Ovary (tissue), 9 donors: ENCODE data around the gene FIZ1. TPM values are rescaled to one million over a fixed set of nuclear protein-coding genes. Genes with fewer than 3 reads are reported as not detected.

Source experiments
- DNase-seq, 5 donors: peaks; one replicate each; pipeline ENCODE4 v3.0.0-alpha.2; 2019 to 2020
- H3K27ac ChIP-seq, 2 donors: fragments of 200-600 bp; one replicate each; pipeline versions ENCODE4 v1.5.1 to v1.8.0; 2019 to 2022
- H3K27me3 ChIP-seq: fragments of 200-600 bp; one replicate; pipeline ENCODE4 v1.8.0; 2022
- H3K36me3 ChIP-seq: fragments of 200-600 bp; sonication (generic); one replicate; pipeline ENCODE4 v1.5.1; 2019
- H3K4me1 ChIP-seq: one replicate; pipeline ENCODE4 v1.8.1; 2013; ENCODE audit warnings: mild to moderate bottlenecking, moderate library complexity; ENCODE audit not compliant: insufficient read depth
- H3K4me3 ChIP-seq: fragments of 200-600 bp; sonication (generic); one replicate; pipeline ENCODE4 v1.5.1; 2017
- H3K9me3 ChIP-seq, 2 donors: fragments of 200-600 bp in 1 of 2; sonication (generic) in 1 of 2; one replicate each; pipeline versions ENCODE4 v1.5.1 to v1.8.1; 2013 to 2019; ENCODE audit warnings: mild to moderate bottlenecking in 1 of 2, moderate library complexity in 1 of 2
- CTCF ChIP-seq, 3 donors: fragments of 450-650 bp in 2 of 3; fragments of 200-600 bp in 1 of 3; IDR thresholded peaks; one replicate each; pipeline versions ENCODE4 v1.5.1 to v1.8.0; 2016 to 2022; ENCODE audit warnings: antibody characterized with exemption in 3 of 3, mild to moderate bottlenecking in 1 of 3
- EP300 ChIP-seq: sonication (generic); formaldehyde crosslinking; IDR thresholded peaks from one replicate; pipeline ENCODE4 v1.6.1; 2017; ENCODE audit warnings: antibody characterized with exemption
- POLR2A ChIP-seq: fragments of 450-650 bp; IDR thresholded peaks from one replicate; pipeline ENCODE4 v1.6.1; 2017; ENCODE audit warnings: antibody characterized with exemption, mild to moderate bottlenecking, moderate library complexity
- WGBS, 3 donors: extraction: QIAGEN DNeasy Blood & Tissue Kit in 1 of 3; methylation state at CpG; one replicate each; pipeline versions ENCODE4 v1.1.5 to v1.1.7; 2013 to 2017; 5-methylcytosine and 5-hydroxymethylcytosine counted together
- intact Hi-C, 4 donors: fragments of 100-400 bp; cut with DNase I; formaldehyde crosslinking; loops; one replicate each; pipeline versions ENCODE4 v1.11.0 to v1.15.1; 2022 to 2023
- polyA plus RNA-seq, 2 donors: library from polyadenylated mRNA; stranded (reverse); fragments of 200-250 nt in 1 of 2; fragments of 350-450 nt in 1 of 2; fragmentation: Illumina TruSeq in 1 of 2; extraction: RNeasy Lipid Tissue Mini Kit (QIAGEN cat#74804) in 1 of 2; gene quantifications; one replicate each; pipeline ENCODE4 v1.2.3, GENCODE V29; 2013 to 2014
- total RNA-seq, 7 donors: library from RNA; depleted of rRNA in 2 of 7; stranded (reverse); fragments of >200 nt in 2 of 7; fragmentation: NEBNext Ultra II Directional in 3 of 7; extraction: Animal tissue kit (Norgen Biotek cat#: 25700) in 3 of 7; gene quantifications; one replicate each; pipeline versions ENCODE4 v1.1.0 to v1.2.4, GENCODE V29; 2016 to 2023
- donor health status: DM: no; HTN: no; CAD: no; lungs with moderate emphysema.
- donor health status: DM: no; HTN: no; CAD: no.
- donor health status: Bipolar disorder and iron deficiency.
- donor health status: DM: yes; HTN: yes; CAD: no.
- donor health status: DM: no; HTN: no; CAD: no.
- donor health status: DM: yes; HTN: yes; CAD: no.

Gene FIZ1
- total and polyA plus RNA-seq, 9 donors = 3.6 to 22.7 (median 13.4) TPM

GRCh38 chr19:55616395-55616875 lies 17.1 kb upstream of the FIZ1 start:
- TF ChIP-seq POLR2A (no peak), CTCF (IDR thresholded peaks at IDR 0.05) (no peak), EP300 (no peak)
- no peaks in the 10 kb centered on the region for H3K27me3 ChIP-seq
- H3K9me3 ChIP-seq = no peaks in the 10 kb centered on the region
- no peak overlapping the region for H3K4me3 ChIP-seq
- intact Hi-C loops = no loop called here
- WGBS, 3 donors = 94 to 97% (median 96%) methylated on average over 38 of the region's 38 CpGs
- no peak for DNase-seq
- no peak overlapping the region for H3K27ac ChIP-seq
- H3K36me3 ChIP-seq = no peaks in the 10 kb centered on the region
- H3K4me1 ChIP-seq = peaks cover 1% of the 10 kb centered on the region

- H3K36me3 ChIP-seq = no peaks in the 10 kb centered on the region
Measured at GRCh38 chr19:55615543-55616394, 16.5 kb upstream of the FIZ1 start.

DNA sequence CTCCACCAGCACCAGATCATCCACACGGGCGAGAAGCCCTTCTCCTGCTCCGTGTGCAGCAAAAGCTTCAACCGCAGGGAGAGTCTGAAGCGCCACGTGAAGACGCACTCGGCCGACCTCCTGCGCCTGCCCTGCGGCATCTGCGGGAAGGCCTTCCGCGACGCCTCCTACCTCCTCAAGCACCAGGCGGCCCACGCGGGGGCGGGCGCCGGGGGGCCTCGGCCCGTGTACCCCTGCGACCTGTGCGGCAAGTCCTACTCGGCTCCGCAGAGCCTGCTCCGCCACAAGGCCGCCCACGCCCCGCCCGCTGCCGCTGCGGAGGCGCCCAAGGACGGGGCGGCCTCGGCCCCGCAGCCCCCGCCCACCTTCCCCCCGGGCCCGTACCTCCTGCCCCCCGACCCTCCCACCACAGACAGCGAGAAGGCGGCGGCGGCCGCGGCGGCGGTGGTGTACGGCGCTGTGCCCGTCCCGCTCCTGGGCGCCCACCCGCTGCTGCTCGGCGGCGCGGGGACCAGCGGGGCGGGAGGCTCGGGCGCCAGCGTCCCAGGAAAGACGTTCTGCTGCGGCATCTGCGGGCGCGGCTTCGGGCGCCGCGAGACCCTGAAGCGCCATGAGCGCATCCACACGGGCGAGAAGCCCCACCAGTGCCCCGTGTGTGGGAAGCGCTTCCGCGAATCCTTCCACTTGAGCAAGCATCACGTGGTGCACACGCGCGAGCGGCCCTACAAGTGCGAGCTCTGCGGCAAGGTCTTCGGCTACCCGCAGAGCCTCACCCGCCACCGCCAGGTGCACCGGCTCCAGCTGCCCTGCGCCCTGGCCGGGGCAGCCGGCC lies 15.6 kb upstream of the FIZ1 start:
- 94 to 96% (median 96%) methylated on average over 85 to 97 of the region's 98 CpGs for WGBS, 3 donors
- intact Hi-C loops = no loop called here
- H3K36me3 ChIP-seq = no peaks in the 10 kb centered on the region

More at GRCh38 chr19:55615543-55616394, 16.5 kb upstream of the FIZ1 start:
- no peak for TF ChIP-seq CTCF (IDR thresholded peaks at IDR 0.05)
- no peak for TF ChIP-seq POLR2A
- no peak for TF ChIP-seq EP300
- H3K27ac ChIP-seq = no peak overlapping the region
- 95% methylated on average over 70 to 88 of the region's 88 CpGs for WGBS, 3 donors
- H3K4me1 ChIP-seq = peaks cover 1% of the 10 kb centered on the region
- intact Hi-C loops = no loop called here
- no peak for DNase-seq
- H3K27me3 ChIP-seq = no peaks in the 10 kb centered on the region
- no peaks in the 10 kb centered on the region for H3K9me3 ChIP-seq
- no peak overlapping the region for H3K4me3 ChIP-seq

More for the DNA sequence above, 15.6 kb upstream of the FIZ1 start:
- no peaks in the 10 kb centered on the region for H3K27me3 ChIP-seq
- no peak for TF ChIP-seq POLR2A
- TF ChIP-seq EP300 = no peak
- no peak for TF ChIP-seq CTCF (IDR thresholded peaks at IDR 0.05)
- no peak overlapping the region for H3K4me3 ChIP-seq
- H3K4me1 ChIP-seq = peaks cover 1% of the 10 kb centered on the region
- H3K9me3 ChIP-seq = no peaks in the 10 kb centered on the region
- DNase-seq = no peak
- no peak overlapping the region for H3K27ac ChIP-seq
